GM19467 (cell line): Measurements from ENCODE around the gene LHX2.
"Not testable (repeated sequence)": the region's sequence is repeated elsewhere in the genome, so short reads cannot be mapped to it uniquely, and the experiment has no call there.

Source experiments
- ATAC-seq: cut with Tn5 transposase; IDR thresholded peaks from one replicate; pipeline ENCODE4 v1.9.1; 2021; ENCODE audit warnings: mild to moderate bottlenecking, moderate library complexity; ENCODE audit not compliant: unreplicated experiment

Gene LHX2, protein sequence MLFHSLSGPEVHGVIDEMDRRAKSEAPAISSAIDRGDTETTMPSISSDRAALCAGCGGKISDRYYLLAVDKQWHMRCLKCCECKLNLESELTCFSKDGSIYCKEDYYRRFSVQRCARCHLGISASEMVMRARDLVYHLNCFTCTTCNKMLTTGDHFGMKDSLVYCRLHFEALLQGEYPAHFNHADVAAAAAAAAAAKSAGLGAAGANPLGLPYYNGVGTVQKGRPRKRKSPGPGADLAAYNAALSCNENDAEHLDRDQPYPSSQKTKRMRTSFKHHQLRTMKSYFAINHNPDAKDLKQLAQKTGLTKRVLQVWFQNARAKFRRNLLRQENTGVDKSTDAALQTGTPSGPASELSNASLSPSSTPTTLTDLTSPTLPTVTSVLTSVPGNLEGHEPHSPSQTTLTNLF

DNA sequence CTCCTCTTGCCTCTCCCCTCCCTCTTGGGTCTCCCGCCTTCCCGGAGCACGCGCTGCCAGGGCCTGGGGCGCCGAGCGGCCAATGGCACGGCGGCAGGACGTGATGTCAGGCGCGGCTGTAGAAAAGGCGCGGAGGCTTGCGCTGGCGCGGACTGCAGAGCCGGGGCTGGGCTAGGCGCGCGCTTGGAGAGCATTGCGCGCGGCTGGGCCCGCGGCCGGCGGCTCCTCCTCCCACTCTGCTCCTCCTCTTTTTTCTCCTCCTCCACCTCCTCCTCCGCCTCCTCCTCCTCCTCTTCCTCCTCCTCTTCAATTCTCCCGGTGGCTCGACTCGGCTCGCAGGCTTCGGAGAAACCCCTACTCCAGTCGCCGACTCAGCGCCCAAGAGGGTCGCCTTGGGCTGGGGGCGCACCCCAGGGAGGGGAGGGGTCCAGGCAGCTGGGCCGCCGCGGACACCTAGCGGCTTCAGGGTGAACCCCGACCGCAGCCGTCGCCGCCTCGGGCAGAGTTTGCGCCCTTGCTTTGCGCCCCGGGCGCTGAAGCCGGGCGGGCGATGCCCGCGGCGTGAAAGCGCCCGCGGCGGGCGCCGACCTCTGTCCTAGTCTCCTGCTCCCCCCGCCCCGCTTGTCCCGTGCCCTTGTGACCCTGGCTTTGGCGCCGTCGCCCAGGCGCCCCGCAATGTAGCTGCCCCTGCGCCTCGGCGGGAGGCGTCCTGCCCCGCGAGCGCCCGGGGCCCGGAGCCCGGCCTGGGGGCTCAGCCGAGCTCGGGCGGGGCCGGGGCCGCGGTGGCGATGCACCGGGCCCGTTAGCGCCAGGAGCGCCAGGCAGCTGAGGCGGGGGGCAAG lies at the start of gene LHX2:
Gene LHX2 (plus strand): TSS at position 309 of the 842 bp plus-strand sequence. CDS start 581 bp downstream, outside the sequence.
- no peak for ATAC-seq

DNA sequence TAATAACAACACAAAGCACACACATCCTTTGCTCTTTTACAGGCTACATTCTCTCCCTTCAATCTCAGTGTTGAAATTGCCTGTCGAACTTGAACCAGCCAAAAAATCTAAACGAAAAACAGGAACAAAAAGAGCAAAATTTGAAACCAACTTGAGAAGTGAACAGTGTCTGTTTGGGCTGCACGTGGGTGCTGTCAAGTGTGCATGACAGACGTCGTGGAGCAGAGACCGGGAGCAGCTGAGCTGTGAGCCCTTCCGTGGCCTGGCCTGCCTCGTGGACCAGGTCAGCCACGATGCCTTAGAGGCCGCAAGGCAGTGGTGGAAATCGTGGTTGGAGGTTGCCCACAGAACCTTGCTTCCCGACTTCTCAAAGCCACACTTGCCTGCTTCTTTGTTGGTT lies 46.8 kb upstream of the LHX2 start:
- ATAC-seq = no peak

DNA sequence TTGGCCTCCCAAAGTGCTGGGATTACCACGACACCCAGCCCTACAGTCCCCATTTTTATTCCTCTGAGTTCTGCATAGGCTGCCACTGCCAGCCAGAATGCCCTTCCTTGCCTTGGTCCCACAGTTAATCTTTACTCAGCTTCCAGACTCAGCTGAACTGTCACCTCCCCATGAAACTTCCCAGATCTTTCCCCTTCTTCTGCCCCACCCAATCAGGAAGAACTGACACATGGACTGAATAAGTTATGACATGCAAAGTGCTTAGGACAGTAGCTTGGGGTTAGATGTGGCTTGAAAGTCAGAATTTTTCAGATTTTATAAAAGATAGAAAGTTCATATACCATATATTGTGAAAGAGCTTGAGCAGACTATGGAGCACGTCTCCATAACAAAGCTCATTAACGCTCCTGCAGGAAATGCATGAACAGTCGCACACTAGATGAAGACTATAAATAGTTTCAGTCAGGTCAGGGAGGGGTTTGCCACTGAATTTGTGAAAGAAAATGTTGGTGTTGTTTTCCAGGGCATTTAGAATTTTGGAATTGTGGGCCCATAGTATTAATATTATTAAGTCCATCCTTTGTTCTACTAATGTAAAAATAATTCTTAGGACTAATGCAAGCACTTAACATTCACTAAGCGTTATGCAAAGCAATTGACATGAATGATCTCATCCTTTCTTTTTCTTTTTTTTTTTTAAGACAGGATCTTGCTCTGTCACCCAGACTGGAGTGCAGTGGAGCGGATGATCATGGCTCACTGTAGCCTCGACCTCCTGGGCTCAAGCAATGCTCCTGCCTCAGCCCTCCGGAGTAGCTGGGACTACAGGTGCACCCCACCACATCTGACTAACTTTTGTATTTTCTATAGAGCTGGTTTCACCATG lies 45.5 kb upstream of the LHX2 start:
- no peak for ATAC-seq

DNA sequence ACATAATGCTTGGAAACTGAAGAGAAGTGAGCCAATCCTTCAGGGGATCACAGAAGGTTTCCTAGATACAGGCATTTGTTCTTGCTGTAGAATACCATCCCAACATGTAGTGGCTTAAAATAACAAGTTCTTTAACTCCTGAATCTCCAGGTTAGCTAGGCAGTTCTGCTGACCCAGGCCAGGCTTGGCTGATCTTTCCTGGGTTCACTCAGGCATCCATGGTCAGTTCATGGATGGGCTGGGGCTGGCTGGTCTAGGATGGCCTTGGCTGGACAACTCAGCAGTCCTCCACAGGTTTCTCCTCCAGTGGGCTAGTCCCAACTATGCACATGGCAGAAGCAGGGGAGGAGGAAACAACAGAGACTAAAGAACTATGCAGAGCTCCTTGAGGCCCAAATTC lies 44.2 kb upstream of the LHX2 start:
- no peak for ATAC-seq

DNA sequence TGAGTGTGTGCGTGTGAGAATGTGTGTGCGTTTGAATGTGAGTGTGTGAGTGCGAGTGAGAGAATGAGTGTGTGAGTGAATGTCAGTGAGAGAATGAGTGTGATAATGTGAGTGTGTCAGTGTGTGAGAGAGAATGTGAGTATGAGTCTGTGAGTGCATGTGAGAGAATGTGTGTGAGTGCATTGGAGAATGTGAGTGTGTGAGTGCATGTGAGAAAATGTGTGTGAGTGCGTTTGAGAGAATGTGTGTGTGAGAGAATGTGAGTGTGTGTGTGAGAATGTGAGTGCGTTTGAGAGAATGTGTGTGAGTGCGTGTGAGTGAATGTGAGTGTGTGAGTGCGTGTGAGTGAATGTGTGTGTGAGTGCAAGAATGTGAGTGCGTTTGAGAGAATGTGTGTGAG lies 39.0 kb upstream of the LHX2 start:
- no peak for ATAC-seq

DNA sequence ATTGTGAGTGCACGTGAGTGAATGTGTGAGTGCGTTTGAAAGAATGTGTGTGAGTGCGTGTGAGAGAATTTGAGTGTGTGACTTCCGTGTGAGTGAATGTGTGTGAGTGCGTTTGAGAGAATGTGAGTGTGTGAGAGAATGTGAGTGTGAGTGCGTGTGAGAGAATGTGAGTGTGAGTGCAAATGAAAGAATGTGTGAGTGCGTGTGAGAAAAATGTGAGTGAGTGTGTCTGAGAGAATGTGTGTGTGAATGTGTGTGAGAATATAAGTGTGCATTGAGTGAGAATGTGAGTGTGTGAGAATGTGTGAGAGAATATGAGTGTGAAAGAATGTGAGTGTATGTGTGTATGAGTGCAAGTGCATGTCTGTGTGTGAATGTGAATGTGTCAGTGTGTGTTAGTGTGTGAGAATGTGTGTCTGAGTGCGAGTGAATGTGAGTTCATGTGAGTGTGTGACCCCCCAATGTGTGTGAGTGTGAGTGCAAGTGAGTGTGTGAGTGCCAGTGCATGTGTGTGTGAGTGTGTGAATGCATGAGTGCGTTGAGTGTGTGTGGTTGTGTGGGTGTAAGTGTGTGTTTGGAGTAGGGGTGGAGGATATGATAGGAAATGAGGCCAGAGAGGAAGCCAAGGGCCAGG lies 37.9 kb upstream of the LHX2 start:
- ATAC-seq = no peak

DNA sequence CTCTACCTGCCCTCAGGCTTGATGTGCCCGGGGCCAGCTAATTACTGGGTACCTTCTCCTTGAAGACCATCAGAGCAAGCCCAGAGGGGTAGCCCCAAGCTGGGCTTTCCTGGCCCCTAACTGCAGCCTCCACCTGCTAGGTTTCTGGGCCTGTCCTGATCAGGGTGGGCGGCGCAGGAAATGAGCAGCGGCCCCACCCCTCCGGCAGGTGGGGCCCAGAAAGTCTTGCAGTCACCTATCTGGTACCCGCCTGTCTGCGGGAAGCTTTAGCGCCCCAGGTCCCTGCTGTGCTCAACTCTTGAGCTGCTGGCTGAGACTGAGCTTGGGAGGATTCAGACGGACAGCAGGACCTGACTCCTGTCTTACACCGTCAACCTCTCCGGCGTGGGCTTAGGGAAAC lies 37.1 kb upstream of the LHX2 start:
- ATAC-seq = no peak

DNA sequence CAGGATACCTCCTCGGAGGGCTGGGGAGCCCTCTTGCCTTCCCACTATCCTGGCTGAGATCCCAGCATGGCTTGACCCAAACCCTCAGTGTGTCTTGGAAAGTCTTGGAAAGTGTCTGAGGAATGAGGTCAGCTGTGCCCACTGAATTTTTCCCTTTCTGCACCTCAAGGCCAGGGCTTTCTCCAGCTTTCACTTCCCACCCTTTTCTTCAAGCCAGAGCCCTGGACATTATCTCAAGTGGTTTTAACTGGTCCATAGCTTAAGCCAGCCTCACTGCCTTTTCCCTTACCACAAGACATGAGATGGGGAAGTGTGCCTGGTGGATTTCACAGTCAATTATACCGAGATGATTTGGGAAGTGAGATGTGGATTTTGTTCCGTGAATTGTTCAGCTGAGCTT lies 35.7 kb upstream of the LHX2 start:
- ATAC-seq = no peak

DNA sequence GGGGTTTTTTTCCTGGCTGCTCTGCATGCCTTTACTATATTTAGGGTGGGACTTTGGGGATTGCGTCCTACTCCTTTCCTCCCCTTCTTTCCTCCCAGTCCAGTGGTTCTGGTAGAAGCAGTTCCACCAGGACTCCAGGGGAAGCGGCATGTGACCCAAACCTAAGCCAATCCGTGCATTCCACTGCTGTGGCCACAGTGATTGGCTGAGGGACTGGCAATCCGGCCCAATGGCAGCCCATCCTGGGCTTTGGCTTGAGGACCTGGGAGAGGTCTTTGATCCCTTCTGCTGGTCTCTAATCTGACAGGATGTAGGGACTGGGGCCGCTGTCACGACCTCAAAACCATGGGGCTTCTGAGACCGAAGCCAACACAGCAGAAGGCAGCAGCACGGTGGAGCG lies 35.0 kb upstream of the LHX2 start:
- not testable (repeated sequence) for ATAC-seq

DNA sequence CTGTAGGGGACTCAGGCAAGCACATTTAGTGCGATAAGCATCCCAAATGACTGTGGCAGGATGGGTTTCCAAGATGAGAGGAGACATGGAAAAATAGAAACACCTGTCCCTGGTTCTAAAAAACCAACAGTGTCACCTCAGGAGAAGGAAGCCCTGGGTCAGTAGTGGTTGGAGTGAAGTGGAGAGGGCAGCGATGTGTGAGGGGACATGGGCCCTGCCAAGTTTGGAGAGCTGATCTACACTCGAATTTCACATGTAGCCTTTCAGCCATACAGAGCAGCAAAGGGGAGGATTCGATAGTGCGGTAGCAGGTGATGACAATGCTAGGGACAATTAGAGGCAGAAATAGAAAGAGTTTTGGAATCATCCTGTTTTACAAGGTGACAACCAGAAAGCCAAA lies 32.6 kb upstream of the LHX2 start:
- no peak for ATAC-seq

DNA sequence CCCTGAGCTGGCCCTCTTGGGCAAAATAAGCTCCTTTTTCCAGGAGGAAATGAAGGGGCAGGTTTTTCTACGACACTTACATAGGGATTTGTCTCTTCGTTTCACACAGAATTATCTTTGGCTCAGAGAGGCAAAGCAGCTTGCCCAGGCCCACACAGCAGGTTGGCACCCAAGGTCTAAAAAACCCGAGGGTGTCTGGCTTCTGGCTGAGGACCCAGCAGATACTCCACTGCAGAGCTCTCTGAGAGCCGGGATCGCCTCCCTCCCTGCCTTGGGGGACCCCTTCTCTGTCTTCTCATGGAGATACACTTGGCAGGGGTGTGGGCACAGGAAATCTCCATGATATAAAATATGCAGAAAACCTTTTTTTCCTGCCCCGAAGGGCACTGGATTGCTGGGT lies 29.0 kb upstream of the LHX2 start:
- no peak for ATAC-seq

DNA sequence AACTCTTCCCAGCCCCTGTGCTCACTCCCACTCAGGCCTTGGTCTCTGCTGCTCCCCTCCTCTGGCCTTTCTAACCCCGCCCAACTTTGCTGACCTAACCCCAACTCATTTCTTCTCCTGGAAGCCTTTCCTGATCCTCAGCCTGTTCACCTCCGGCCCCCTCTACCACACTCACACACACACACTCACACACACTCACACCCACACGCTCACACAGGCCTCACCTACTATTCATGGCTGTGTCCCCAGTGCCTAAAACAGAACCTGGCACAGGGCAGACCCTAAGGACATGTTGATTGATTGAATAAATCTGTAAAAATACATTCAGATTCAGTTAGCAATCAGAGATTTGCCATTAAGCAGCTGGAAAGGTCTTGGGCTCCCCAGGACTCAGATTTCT lies 28.5 kb upstream of the LHX2 start:
- no peak for ATAC-seq

DNA sequence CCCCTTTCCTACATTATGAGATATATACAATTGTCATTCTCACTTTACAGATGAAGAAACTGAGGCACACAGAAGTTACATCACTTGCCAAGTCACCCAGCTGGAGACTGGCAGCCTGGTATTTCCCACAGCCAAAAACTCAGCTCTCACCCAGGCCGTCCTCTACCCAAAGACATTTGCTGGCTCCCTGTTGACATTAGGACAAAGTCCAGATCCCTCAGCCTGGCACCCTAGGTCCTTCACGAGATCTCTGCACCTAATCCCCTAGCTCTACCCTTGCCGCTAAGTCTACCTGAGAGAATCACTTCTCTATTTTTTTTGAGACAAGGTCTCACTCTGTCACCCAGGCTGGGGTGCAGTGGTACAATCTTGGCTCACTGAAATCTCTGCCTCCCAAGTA lies 26.8 kb upstream of the LHX2 start:
- no peak for ATAC-seq

DNA sequence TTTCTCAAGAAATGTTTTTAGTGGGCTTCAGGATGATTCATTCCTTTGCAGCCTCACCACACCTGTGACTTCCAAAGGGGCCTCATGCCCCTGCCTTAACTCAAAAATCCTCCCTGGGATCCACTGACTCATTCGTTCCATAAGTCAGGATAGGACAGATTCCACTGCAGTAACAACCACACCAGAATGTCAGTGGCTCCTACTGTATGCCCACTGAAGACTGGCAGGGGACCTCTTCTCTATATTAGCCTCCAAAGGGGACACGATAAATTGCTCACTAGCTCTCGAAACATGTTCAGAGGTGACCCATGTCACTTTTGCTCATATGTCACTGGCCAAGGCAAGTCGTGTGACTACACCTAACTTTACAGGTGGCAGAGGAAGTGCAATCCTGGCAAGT lies 25.7 kb upstream of the LHX2 start:
- no peak for ATAC-seq

DNA sequence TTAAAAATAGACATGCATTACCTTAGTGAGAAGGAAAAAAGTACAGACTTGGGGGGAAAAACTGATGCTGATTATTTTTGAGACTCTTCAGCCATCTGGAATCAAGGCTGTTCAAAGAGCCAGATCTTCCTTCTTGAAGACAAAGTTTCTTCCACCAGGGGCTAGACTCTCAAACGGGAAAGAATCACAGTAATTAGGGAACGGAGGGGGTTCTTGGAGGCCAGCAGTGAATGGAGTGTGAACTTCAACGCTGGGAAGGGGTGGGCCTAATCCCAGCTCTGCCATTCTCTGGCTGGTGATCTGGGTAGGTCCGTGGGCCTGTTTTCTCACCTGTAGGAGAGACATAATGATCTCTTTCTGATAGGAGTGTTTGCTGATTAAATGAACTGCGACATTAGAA lies 21.1 kb upstream of the LHX2 start:
- ATAC-seq = no peak

DNA sequence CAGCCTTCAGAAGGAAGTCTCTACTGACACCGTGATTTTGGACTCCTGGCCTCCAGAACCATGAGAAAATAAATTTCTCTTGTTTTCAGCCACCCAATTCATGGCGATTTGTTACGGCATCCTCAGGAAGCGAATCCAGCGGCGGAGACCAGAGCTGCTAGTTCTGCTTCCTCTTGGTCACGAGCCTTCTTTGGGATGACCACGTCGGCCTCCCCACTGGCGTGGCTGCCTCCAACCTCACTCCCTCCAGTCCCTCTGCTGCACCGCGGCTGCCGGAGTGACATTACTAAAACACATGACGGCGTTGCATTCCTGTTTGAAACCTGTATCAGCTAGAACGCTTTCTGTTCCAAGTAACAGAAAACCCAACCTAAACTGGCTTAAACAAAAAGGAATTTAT lies 18.9 kb upstream of the LHX2 start:
- not testable (repeated sequence) for ATAC-seq

DNA sequence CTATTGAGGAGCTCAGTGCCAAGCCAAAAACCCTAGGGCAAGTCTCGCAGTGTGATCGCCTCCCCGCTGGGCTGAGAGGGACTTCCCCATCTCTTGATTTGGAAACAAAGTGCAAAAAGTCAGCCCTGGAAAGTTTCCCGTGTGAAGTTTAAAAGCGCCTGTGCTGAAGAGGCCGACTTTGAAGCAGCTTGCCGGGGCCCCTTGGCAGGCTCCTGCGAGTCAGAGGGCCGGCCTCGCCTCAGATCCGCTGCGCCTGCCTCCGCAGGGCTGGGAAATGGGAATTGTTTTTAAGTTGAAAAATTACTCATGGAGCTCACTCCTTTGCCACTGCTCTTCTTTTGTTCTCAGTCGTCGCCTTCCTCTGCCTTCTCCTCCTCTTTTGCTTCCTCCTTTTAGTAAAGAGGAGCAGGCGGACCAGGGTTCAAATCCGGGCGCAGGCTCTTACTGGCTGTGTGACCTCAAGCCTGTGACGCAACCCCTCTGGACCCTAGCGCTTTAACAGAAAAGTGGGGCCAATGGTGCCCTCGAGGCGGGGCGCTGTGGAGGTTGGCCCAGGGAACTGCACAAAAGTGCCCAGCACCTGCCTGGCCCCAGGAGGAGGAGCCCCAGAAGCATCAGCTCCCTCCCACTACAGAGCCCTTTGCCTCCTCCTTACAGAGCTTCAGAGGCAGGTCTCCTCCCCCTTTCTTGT lies 14.7 kb upstream of the LHX2 start:
- no peak for ATAC-seq

DNA sequence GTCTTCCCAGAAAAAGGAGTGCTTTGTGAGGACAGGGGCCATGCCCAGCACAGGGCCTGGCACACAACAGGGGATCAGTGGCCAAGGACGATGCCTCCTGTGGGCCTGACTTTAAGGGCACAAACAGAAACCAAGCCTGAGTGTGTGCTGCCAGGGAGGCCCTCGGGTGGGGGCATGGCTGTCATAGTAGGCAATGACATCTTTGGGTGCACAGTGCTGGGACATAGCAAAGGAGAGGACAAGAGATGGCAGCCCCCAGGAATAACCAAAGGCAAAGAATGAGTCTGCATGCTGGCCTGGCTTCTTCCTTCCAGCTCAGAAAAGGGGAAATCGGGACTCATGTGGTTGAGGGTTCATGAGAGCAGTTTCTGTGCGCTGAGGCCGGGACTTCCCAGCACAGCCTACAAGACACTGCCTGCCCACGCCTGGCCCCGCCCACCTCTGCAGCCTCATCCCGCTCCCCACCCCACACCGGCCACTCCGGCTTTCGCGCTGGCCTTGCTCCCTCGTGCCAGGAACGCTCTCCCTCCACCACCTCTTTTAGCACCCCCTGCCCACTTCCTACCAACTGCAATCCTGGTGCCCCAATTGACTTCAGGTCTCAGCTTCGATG lies 13.8 kb upstream of the LHX2 start:
- no peak for ATAC-seq

DNA sequence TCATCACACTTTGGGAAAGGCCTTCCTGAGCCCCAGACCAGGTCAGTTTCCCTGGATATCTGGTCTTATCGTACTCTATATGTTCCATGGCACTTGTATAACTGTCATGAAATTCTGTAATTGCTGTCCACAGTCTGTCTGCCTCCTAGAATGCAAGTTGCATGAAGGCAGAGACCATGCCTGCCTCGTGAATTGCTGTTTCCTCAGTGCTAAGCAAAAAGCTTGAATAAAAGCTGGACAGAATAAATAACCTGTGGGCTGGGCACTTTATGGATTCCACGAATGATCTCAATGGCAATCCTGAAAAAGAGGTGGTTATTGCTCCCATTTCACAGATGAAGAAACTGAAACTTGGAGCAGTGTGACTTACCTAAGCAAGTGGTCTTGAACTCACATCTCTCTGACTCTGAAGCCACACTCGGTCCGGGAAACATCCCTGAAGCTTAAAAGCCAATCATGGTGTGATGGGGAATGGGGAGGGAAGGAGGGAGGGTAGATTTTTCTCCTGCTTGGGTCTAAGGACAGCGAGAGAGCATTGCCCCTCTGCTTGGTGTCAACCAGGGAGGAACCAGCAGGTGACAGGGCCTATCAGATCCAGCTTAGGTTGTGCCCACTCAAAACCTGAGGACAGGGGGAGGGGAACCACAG lies 13.2 kb upstream of the LHX2 start:
- ATAC-seq = no peak
